HepG2 (cell line): ENCODE data around the gene SEZ6. TPM values are rescaled to one million over a fixed set of nuclear protein-coding genes. Genes with fewer than 3 reads are reported as not detected.

Source experiments
- BORCS8-MEF2B ChIP-seq: sonication (generic); formaldehyde crosslinking; IDR thresholded peaks from 2 replicates; pipeline ENCODE4 v1.8.0; 2022; ENCODE audit warnings: mild to moderate bottlenecking, missing genetic modification reagents
- BRF2 ChIP-seq: sonication (generic); formaldehyde crosslinking; IDR thresholded peaks from 2 replicates; pipeline ENCODE4 v1.8.1; 2022; ENCODE audit warnings: mild to moderate bottlenecking, missing genetic modification reagents
- ERF ChIP-seq: IDR thresholded peaks from 2 replicates; pipeline ENCODE4 v1.6.1; 2018; ENCODE audit warnings: missing biosample characterization, missing genetic modification reagents
- GZF1 ChIP-seq: sonication (generic); formaldehyde crosslinking; IDR thresholded peaks from 2 replicates; pipeline ENCODE4 v1.5.1; 2020; ENCODE audit warnings: mild to moderate bottlenecking, missing genetic modification reagents
- HBP1 ChIP-seq: IDR thresholded peaks from 2 replicates; pipeline ENCODE4 v1.6.1; 2016; ENCODE audit warnings: low read depth, control low read depth
- HNRNPLL ChIP-seq: fragments of 200-400 bp; formaldehyde crosslinking; IDR thresholded peaks from 2 replicates; pipeline ENCODE4 v1.6.1; 2017; ENCODE audit warnings: mild to moderate bottlenecking, low read depth, low read length; ENCODE audit not compliant: poor library complexity, severe bottlenecking
- IRF1 ChIP-seq: sonication (generic); formaldehyde crosslinking; IDR thresholded peaks from 2 replicates; pipeline ENCODE4 v1.4.0; 2020; ENCODE audit warnings: low read depth, mild to moderate bottlenecking, missing genetic modification reagents
- IRF2 ChIP-seq: IDR thresholded peaks from 2 replicates; pipeline ENCODE4 v1.6.1; 2018; ENCODE audit warnings: missing genetic modification reagents, missing compliant biosample characterization
- LRRFIP1 ChIP-seq: sonication (generic); formaldehyde crosslinking; conservative IDR thresholded peaks from 2 replicates; pipeline ENCODE4 v1.4.0; 2020; ENCODE audit warnings: missing genetic modification reagents
- MBD4 ChIP-seq: IDR thresholded peaks from 2 replicates; pipeline ENCODE4 v1.6.1; 2012; ENCODE audit warnings: low read length, inconsistent platforms, borderline replicate concordance
- MXD4 ChIP-seq: IDR thresholded peaks from 2 replicates; pipeline ENCODE4 v1.6.1; 2016; ENCODE audit warnings: mild to moderate bottlenecking, missing biosample characterization, missing genetic modification reagents
- NKX3-1 ChIP-seq: sonication (generic); formaldehyde crosslinking; IDR thresholded peaks from 2 replicates; pipeline ENCODE4 v1.5.0; 2020; ENCODE audit warnings: missing genetic modification reagents
- PCBP2 ChIP-seq: fragments of 200-400 bp; formaldehyde crosslinking; optimal IDR thresholded peaks from 2 replicates; pipeline ENCODE3; 2018; ENCODE audit warnings: low read length, low read depth; ENCODE audit not compliant: poor library complexity, severe bottlenecking
- PRPF4 ChIP-seq: fragments of 200-400 bp; formaldehyde crosslinking; IDR thresholded peaks from 2 replicates; pipeline ENCODE4 v1.6.1; 2016; ENCODE audit warnings: low read length, low read depth; ENCODE audit not compliant: poor library complexity, severe bottlenecking
- RFX1 ChIP-seq: fragments of 450-650 bp; IDR thresholded peaks from 2 replicates; pipeline ENCODE4 v1.6.1; 2017
- SALL2 ChIP-seq: sonication (generic); formaldehyde crosslinking; IDR thresholded peaks from 2 replicates; pipeline ENCODE4 v1.8.1; 2023; ENCODE audit warnings: mild to moderate bottlenecking, missing genetic modification reagents, inconsistent platforms
- SMAD3 ChIP-seq: sonication (generic); formaldehyde crosslinking; IDR thresholded peaks from 2 replicates; pipeline ENCODE4 v1.4.0; 2020; ENCODE audit warnings: missing genetic modification reagents
- SMARCC2 ChIP-seq: fragments of 450-650 bp; IDR thresholded peaks from 2 replicates; pipeline ENCODE4 v1.6.1; 2017; ENCODE audit warnings: antibody characterized with exemption, mild to moderate bottlenecking
- TBP ChIP-seq: sonication (generic); formaldehyde crosslinking; IDR thresholded peaks from 2 replicates; pipeline ENCODE4 v1.5.0; 2020; ENCODE audit warnings: missing genetic modification reagents
- U2AF1 ChIP-seq: fragments of 200-400 bp; formaldehyde crosslinking; optimal IDR thresholded peaks from 2 replicates; pipeline ENCODE3; 2017; ENCODE audit warnings: mild to moderate bottlenecking, low read depth, low read length
- ZNF296 ChIP-seq: sonication (generic); formaldehyde crosslinking; conservative IDR thresholded peaks from 2 replicates; pipeline ENCODE4 v1.5.0; 2020; ENCODE audit warnings: mild to moderate bottlenecking, missing genetic modification reagents
- ZNF501 ChIP-seq: sonication (generic); formaldehyde crosslinking; IDR thresholded peaks from 2 replicates; pipeline ENCODE4 v1.5.1; 2020; ENCODE audit warnings: mild to moderate bottlenecking, moderate library complexity, missing genetic modification reagents
- ZNF549 ChIP-seq: sonication (generic); formaldehyde crosslinking; IDR thresholded peaks from 2 replicates; pipeline ENCODE4 v1.5.0; 2020; ENCODE audit warnings: missing genetic modification reagents
- ZNF782 ChIP-seq: sonication (generic); formaldehyde crosslinking; IDR thresholded peaks from 2 replicates; pipeline ENCODE4 v1.4.0; 2020; ENCODE audit warnings: missing genetic modification reagents, mild to moderate bottlenecking, borderline replicate concordance
- ZNF883 ChIP-seq: sonication (generic); formaldehyde crosslinking; IDR thresholded peaks from 2 replicates; pipeline ENCODE4 v1.5.1; 2020; ENCODE audit warnings: mild to moderate bottlenecking, missing genetic modification reagents; ENCODE audit errors: not compliant biosample characterization
- polyA plus RNA-seq, 8 experiments: library from polyadenylated mRNA; depleted of rRNA in 3 of 8; stranded (reverse) in 7 of 8; unstranded in 1 of 8; fragments of >200 nt; fragmentation: Illumina TruSeq in 4 of 8; extraction: Trizol in 4 of 8; gene quantifications; 2 replicates each; pipeline versions ENCODE4 v1.2.1 to v1.2.3, GENCODE V29; 2011 to 2016; ENCODE audit warnings: low read depth in 4 of 8, missing spikeins in 1 of 8, mixed read lengths in 1 of 8; ENCODE audit not compliant: insufficient read depth in 1 of 8
- total RNA-seq, 5 experiments: library from RNA; depleted of rRNA; stranded (reverse); fragments of >200 nt; fragmentation: Illumina TruSeq; extraction: Trizol; gene quantifications; 2 replicates each; pipeline ENCODE4 v1.2.3, GENCODE V29; 2016; ENCODE audit warnings: low read depth in 1 of 5

The SEZ6 gene
- total and polyA plus RNA-seq, 2 of the 13 experiments (the other 11 are each of a cell fraction or from before 2014, with no cell fraction given) = not detected

GRCh38 chr17:28951991-28952975, 53.5 kb downstream of the SEZ6 start (continued):
- TF ChIP-seq BORCS8-MEF2B (CRISPR knock-in tag) (no peak), MXD4 (CRISPR knock-in tag) (no peak; the same call in 1 of the 2 replicates), MBD4 (no peak), ZNF549 (CRISPR knock-in tag) (no peak), NKX3-1 (CRISPR knock-in tag) (no peak), IRF2 (CRISPR knock-in tag) (peak; percentile 100), HNRNPLL (no peak), RFX1 (no peak), LRRFIP1 (no peak), BRF2 (CRISPR knock-in tag) (no peak), IRF1 (CRISPR knock-in tag) (no peak), PCBP2 (no peak), ZNF296 (CRISPR knock-in tag) (no peak), HBP1 (0 out of 2 replicates have a peak, but pooled peaks have one; percentile 61), SMAD3 (CRISPR knock-in tag) (peak; percentile 57; the same call in 1 of the 2 replicates), U2AF1 (no peak), PRPF4 (no peak), ZNF782 (CRISPR knock-in tag) (peak; percentile 89; the same call in 1 of the 2 replicates), TBP (peak; percentile 35; the same call in 1 of the 2 replicates), SMARCC2 (no peak), ZNF501 (CRISPR knock-in tag) (peak; percentile 94), ZNF883 (no peak), ERF (peak; percentile 77), GZF1 (no peak), SALL2 (CRISPR knock-in tag) (no peak)
